Spleen (tissue), 7 donors: ENCODE data around the gene RNF14.

ENCODE experiments used
- POLR2A ChIP-seq, 3 donors: fragments of 450-650 bp; IDR thresholded peaks; one replicate each; pipeline ENCODE4 v1.5.1; 2017; ENCODE audit warnings: antibody characterized with exemption in 3 of 3, mild to moderate bottlenecking in 1 of 3
- POLR2AphosphoS5 ChIP-seq, 3 donors: sonication (generic); formaldehyde crosslinking; IDR thresholded peaks; one replicate each; pipeline ENCODE4 v1.5.1; 2017; ENCODE audit warnings: antibody characterized with exemption in 3 of 3
- TF ChIP-seq, protein P1 (sequence below), 11 experiments: fragments of 200-600 bp in 7 of 11; fragments of 450-650 bp in 4 of 11; sonication (generic) in 4 of 11; IDR thresholded peaks in 8 of 11; conservative IDR thresholded peaks in 3 of 11; 1 replicate in 7 of 11; 2 replicates in 4 of 11; pipeline versions ENCODE4 v1.4.0 to v1.8.0; 2016 to 2021; ENCODE audit warnings: antibody characterized with exemption in 11 of 11, inconsistent platforms in 4 of 11, mild to moderate bottlenecking in 1 of 11
- donor health status: DM: no; HTN: no; CAD: no; lungs with moderate emphysema.
- donor health status: DM: no; HTN: no; CAD: no.
- donor health status: DM: no; HTN: no; CAD: no.

DNA sequence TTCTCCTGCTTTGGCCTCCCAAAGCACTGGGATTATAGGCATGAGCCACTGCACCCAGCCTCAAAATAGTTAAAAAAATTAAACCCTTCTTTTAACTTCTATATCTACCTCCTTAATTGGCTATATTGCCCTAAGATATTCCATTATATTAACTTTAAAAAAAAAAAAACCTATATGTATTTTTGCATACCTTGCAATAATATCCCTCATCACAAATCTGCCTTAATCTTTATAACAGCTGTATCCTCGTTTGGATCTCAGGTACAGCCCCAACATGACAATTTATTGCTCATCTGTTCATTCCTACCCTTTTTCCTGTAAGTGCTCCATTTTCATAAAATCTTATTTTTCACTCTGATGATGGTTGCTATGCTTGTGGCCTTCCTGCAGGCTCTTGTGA is 31.3 kb downstream of the RNF14 start:
- TF ChIP-seq, protein P1, sequence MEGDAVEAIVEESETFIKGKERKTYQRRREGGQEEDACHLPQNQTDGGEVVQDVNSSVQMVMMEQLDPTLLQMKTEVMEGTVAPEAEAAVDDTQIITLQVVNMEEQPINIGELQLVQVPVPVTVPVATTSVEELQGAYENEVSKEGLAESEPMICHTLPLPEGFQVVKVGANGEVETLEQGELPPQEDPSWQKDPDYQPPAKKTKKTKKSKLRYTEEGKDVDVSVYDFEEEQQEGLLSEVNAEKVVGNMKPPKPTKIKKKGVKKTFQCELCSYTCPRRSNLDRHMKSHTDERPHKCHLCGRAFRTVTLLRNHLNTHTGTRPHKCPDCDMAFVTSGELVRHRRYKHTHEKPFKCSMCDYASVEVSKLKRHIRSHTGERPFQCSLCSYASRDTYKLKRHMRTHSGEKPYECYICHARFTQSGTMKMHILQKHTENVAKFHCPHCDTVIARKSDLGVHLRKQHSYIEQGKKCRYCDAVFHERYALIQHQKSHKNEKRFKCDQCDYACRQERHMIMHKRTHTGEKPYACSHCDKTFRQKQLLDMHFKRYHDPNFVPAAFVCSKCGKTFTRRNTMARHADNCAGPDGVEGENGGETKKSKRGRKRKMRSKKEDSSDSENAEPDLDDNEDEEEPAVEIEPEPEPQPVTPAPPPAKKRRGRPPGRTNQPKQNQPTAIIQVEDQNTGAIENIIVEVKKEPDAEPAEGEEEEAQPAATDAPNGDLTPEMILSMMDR (IDR thresholded peaks at IDR 0.05 in 8 of 11, conservative IDR thresholded peaks at IDR 0.05 in 3 of 11), result no peak
- TF ChIP-seq POLR2A (IDR thresholded peaks at IDR 0.05) (no peak), POLR2AphosphoS5 (IDR thresholded peaks at IDR 0.05) (no peak)
